ENCODE measurements around the gene ABCG2. TPM values are rescaled to one million over a fixed set of nuclear protein-coding genes. Genes with fewer than 3 reads are reported as not detected.

ABCG2 gene
- total RNA-seq, 4 donors from 2014 or later, result 0.72 to 5.1 (median 2.4) TPM

DNA sequence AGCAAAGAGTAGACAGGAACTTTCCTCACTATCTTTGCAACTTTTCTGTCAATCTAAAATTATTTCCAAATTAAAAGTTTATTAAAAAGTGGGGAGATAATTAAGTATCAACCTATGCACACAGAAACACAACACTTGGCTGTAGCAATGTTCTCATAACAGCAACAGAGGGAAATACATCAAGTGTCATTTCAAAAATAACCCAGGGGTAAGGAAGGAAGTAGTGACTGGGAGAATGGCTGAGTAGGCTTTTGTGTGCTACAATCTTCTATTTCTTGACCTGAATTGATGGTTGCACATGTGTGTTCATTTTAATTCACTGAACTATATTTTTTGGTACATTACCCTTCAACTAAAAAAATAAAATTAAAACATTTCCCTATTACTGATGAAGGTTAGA is 67.5 kb downstream of the ABCG2 start:
- H3K4me1 ChIP-seq, result no peaks in the 10 kb centered on the region
- no peak for DNase-seq (ENCODE audit: low spot score in 2 of 2)
- no peaks in the 10 kb centered on the region for H3K9me3 ChIP-seq
- no peak overlapping the region for H3K4me3 ChIP-seq
- H3K36me3 ChIP-seq, result no peaks in the 10 kb centered on the region
- no peaks in the 10 kb centered on the region for H3K27me3 ChIP-seq
- no peak overlapping the region for H3K27ac ChIP-seq
- TF ChIP-seq POLR2AphosphoS5 (IDR thresholded peaks at IDR 0.05) (no peak), CTCF (IDR thresholded peaks at IDR 0.05) (no peak), EP300 (IDR thresholded peaks at IDR 0.05) (no peak), POLR2A (IDR thresholded peaks at IDR 0.05) (no peak)

GRCh38 chr4:88087004-88087403 is 71.4 kb downstream of the ABCG2 start:
- DNase-seq (ENCODE audit: low spot score in 2 of 2), result no peak
- no peak for TF ChIP-seq EP300 (IDR thresholded peaks at IDR 0.05)
- no peak for TF ChIP-seq CTCF (IDR thresholded peaks at IDR 0.05)
- no peak for TF ChIP-seq POLR2AphosphoS5 (IDR thresholded peaks at IDR 0.05)
- TF ChIP-seq POLR2A (IDR thresholded peaks at IDR 0.05), result no peak
- WGBS, result 94% methylated on average over 1 of the region's 1 CpG
- H3K27ac ChIP-seq, result no peak overlapping the region
- H3K4me3 ChIP-seq, result no peak overlapping the region
- H3K36me3 ChIP-seq, result no peaks in the 10 kb centered on the region
- no peaks in the 10 kb centered on the region for H3K9me3 ChIP-seq
- no peaks in the 10 kb centered on the region for H3K27me3 ChIP-seq
- no peaks in the 10 kb centered on the region for H3K4me1 ChIP-seq

DNA sequence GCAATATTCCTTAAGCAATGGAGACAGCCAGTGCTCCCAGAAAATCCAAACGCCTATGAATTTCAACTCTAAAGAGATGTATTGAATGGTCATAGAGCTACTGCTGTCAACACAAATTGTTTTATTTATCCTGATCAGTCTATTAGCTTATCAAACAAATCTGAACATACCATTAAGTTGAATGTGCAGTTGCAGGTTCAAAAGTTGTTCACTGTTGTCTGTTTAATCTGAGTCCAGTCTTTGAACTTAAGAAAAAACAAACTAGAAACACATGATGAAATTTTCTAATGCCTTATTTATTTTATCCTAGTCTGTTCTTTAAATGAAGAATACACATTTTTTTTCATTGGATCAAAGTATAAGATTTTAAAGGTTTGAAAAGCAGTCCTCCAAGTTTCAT is 77.8 kb downstream of the ABCG2 start:
- Histone ChIP-seq H3K36me3 (peaks cover 12% of the 10 kb centered on the region), H3K4me1 (peaks cover 9% of the 10 kb centered on the region), H3K4me3 (no peak overlapping the region), H3K9me3 (no peaks in the 10 kb centered on the region), H3K27me3 (no peaks in the 10 kb centered on the region), H3K27ac (no peak overlapping the region)
- no peak for DNase-seq (ENCODE audit: low spot score in 2 of 2)
- TF ChIP-seq POLR2AphosphoS5 (IDR thresholded peaks at IDR 0.05), result no peak
- no peak for TF ChIP-seq POLR2A (IDR thresholded peaks at IDR 0.05)
- TF ChIP-seq CTCF (IDR thresholded peaks at IDR 0.05), result no peak
- no peak for TF ChIP-seq EP300 (IDR thresholded peaks at IDR 0.05)
- 90% methylated on average over 1 of the region's 1 CpG for WGBS

- Histone ChIP-seq H3K4me1 (peaks cover 9% of the 10 kb centered on the region), H3K36me3 (peaks cover 29% of the 10 kb centered on the region), H3K4me3 (no peak overlapping the region), H3K9me3 (no peaks in the 10 kb centered on the region), H3K27me3 (no peaks in the 10 kb centered on the region), H3K27ac (no peak overlapping the region)
- 75% methylated on average over 2 of the region's 2 CpGs for WGBS
- DNase-seq (ENCODE audit: low spot score in 2 of 2), result no peak
- no peak for TF ChIP-seq POLR2A (IDR thresholded peaks at IDR 0.05)
- TF ChIP-seq CTCF (IDR thresholded peaks at IDR 0.05), result no peak
- TF ChIP-seq POLR2AphosphoS5 (IDR thresholded peaks at IDR 0.05), result no peak
- TF ChIP-seq EP300 (IDR thresholded peaks at IDR 0.05), result no peak
Observed at GRCh38 chr4:88078579-88078978, 79.9 kb downstream of the ABCG2 start.

- no peaks in the 10 kb centered on the region for H3K9me3 ChIP-seq
- no peak overlapping the region for H3K27ac ChIP-seq
- DNase-seq (ENCODE audit: low spot score in 2 of 2), result no peak
- H3K36me3 ChIP-seq, result peaks cover 35% of the 10 kb centered on the region
- H3K27me3 ChIP-seq, result no peaks in the 10 kb centered on the region
- TF ChIP-seq CTCF (IDR thresholded peaks at IDR 0.05), result no peak
- no peak for TF ChIP-seq POLR2A (IDR thresholded peaks at IDR 0.05)
- no peak for TF ChIP-seq EP300 (IDR thresholded peaks at IDR 0.05)
- TF ChIP-seq POLR2AphosphoS5 (IDR thresholded peaks at IDR 0.05), result no peak
- peaks cover 9% of the 10 kb centered on the region for H3K4me1 ChIP-seq
- 61% methylated on average over 7 of the region's 7 CpGs for WGBS
- no peak overlapping the region for H3K4me3 ChIP-seq
Observed at GRCh38 chr4:88077911-88078524, 80.4 kb downstream of the ABCG2 start.

Measured in suprapubic skin (tissue), 4 donors.